Suprapubic skin (tissue), 4 donors: ENCODE data around the gene FBXO5. TPM values are rescaled to one million over a fixed set of nuclear protein-coding genes. Genes with fewer than 3 reads are reported as not detected.
"Not testable (repeated sequence)": the region's sequence is repeated elsewhere in the genome, so short reads cannot be mapped to it uniquely, and the experiment has no call there.

Experiments used
- DNase-seq, 2 donors: peaks; one replicate each; pipeline ENCODE4 v3.0.0-alpha.2; 2019; ENCODE audit warnings: low spot score in 2 of 2
- H3K27ac ChIP-seq: fragments of 200-600 bp; sonication (generic); one replicate; pipeline ENCODE4 v1.5.1; 2019
- H3K27me3 ChIP-seq: fragments of 200-600 bp; sonication (generic); one replicate; pipeline ENCODE4 v1.5.1; 2019
- H3K36me3 ChIP-seq: fragments of 200-600 bp; sonication (generic); one replicate; pipeline ENCODE4 v1.5.1; 2019
- H3K4me1 ChIP-seq: fragments of 200-600 bp; sonication (generic); one replicate; pipeline ENCODE4 v1.5.1; 2019
- H3K4me3 ChIP-seq: fragments of 200-600 bp; sonication (generic); one replicate; pipeline ENCODE4 v1.5.1; 2019; ENCODE audit warnings: mild to moderate bottlenecking
- H3K9me3 ChIP-seq: fragments of 200-600 bp; sonication (generic); one replicate; pipeline ENCODE4 v1.5.1; 2019
- CTCF ChIP-seq, 2 donors: fragments of 200-600 bp in 1 of 2; fragments of 450-650 bp in 1 of 2; sonication (generic) in 1 of 2; IDR thresholded peaks; one replicate each; pipeline ENCODE4 v1.5.1; 2016 to 2019; ENCODE audit warnings: antibody characterized with exemption in 2 of 2, mild to moderate bottlenecking in 1 of 2, moderate library complexity in 1 of 2
- EP300 ChIP-seq: sonication (generic); formaldehyde crosslinking; IDR thresholded peaks from one replicate; pipeline ENCODE4 v1.6.1; 2017; ENCODE audit warnings: antibody characterized with exemption
- POLR2A ChIP-seq, 2 donors: fragments of 450-650 bp; IDR thresholded peaks; one replicate each; pipeline ENCODE4 v1.6.1; 2017; ENCODE audit warnings: antibody characterized with exemption in 2 of 2, mild to moderate bottlenecking in 2 of 2, moderate library complexity in 2 of 2
- POLR2AphosphoS5 ChIP-seq, 3 donors: sonication (generic); formaldehyde crosslinking; IDR thresholded peaks; one replicate each; pipeline ENCODE4 v1.6.1; 2017; ENCODE audit warnings: antibody characterized with exemption in 3 of 3
- WGBS: methylation state at CpG from one replicate; pipeline ENCODE4 v1.1.5; 2018; 5-methylcytosine and 5-hydroxymethylcytosine counted together
- total RNA-seq, 4 donors: library from RNA; depleted of rRNA; stranded (reverse); fragments of >200 nt; gene quantifications; one replicate each; pipeline ENCODE4 v1.1.0, GENCODE V29; 2016

The FBXO5 gene
- total RNA-seq, 4 donors from 2014 or later, result 2.4 to 3.5 (median 3.3) TPM

- H3K9me3 ChIP-seq, result no peaks in the 10 kb centered on the region
- no peak overlapping the region for H3K27ac ChIP-seq
- H3K4me3 ChIP-seq, result no peak overlapping the region
- peaks cover 9% of the 10 kb centered on the region for H3K36me3 ChIP-seq
- WGBS, result 78% methylated on average over 2 of the region's 2 CpGs
- no peak for TF ChIP-seq POLR2A (IDR thresholded peaks at IDR 0.05)
- TF ChIP-seq EP300, result no peak
- TF ChIP-seq POLR2AphosphoS5 (IDR thresholded peaks at IDR 0.05), result no peak
- TF ChIP-seq CTCF (IDR thresholded peaks at IDR 0.05), result no peak
- no peak for DNase-seq
- H3K4me1 ChIP-seq, result peaks cover 32% of the 10 kb centered on the region
- H3K27me3 ChIP-seq, result no peaks in the 10 kb centered on the region
Measured at GRCh38 chr6:152986978-152987377, 4.1 kb upstream of the FBXO5 start.

GRCh38 chr6:152985300-152985699 lies 2.5 kb upstream of the FBXO5 start:
- H3K9me3 ChIP-seq, DNase-seq, H3K36me3 ChIP-seq, H3K27ac ChIP-seq, H3K4me3 ChIP-seq, H3K27me3 ChIP-seq: not testable (repeated sequence)
- 87% methylated on average over 11 of the region's 11 CpGs for WGBS
- H3K4me1 ChIP-seq, result peaks cover 33% of the 10 kb centered on the region

DNA sequence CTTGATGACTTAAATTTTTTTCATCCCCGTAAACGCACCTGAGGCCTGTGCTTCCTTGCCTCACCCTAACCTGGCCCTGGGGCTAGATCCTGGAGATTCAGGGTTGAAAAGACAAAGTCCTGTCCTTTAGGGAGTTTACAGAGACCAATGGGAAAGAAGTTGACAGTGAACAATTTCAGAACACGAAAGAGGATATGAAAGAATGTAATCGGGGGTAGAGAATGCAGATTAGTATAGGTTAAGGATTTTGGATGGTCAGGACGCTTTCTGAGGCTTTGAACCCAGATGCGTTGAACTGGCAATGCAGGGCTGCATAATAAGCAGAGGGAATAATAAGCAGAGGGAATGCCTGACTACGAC lies 1.7 kb upstream of the FBXO5 start:
- Histone ChIP-seq H3K27me3 (no peaks in the 10 kb centered on the region), H3K9me3 (no peaks in the 10 kb centered on the region), H3K4me1 (peaks cover 33% of the 10 kb centered on the region), H3K36me3 (no peaks in the 10 kb centered on the region), H3K27ac (peak overlapping the region; percentile 95), H3K4me3 (peak overlapping the region; percentile 83)
- 4% methylated on average over 7 of the region's 7 CpGs for WGBS
- TF ChIP-seq POLR2AphosphoS5 (IDR thresholded peaks at IDR 0.05) (no peak), EP300 (no peak), POLR2A (IDR thresholded peaks at IDR 0.05) (no peak), CTCF (IDR thresholded peaks at IDR 0.05) (no peak)
- no peak for DNase-seq

DNA sequence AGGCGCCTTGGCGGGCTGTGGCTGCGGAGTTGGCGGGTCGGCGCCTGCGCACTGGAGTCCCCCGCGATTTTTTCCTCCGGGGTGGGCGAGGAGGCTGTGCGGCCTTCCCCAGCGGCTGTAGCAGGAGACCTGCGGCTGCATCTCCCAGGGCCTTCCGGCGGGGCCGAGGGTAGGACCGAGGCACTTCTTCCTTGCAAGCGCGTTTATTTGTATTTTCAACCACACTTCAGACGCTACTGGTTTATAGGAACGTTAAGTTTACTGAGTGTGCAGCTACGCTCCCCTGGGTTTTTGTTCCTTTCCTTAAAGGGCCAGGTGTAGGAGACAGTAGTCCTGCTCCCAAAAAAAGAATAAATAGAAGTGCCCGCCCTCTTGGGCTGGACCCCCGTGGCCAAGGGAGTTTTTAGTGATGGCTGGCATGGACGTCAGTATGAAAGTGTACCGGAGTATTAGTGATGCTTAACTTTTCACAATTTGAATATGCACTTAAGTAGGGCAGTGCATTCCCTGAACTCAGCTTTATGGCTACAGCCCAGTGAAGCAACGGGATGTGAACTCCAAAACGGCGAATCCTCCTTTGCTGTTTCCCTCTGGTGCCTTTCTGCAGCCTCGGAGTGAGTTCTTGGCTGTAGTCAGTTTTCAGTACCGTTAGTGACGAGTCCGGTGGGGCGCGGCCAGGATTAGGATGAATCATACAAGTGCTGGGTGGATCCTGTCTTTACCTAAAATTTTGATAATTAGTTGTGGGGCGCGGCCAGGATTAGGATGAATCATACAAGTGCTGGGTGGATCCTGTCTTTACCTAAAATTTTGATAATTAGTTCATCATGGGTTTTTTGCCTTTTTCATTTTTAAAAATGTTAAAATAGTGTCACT lies 1.0 kb upstream of the FBXO5 start:
- no peaks in the 10 kb centered on the region for H3K27me3 ChIP-seq
- TF ChIP-seq POLR2AphosphoS5 (IDR thresholded peaks at IDR 0.05) (no peak), CTCF (IDR thresholded peaks at IDR 0.05) (no peak), POLR2A (IDR thresholded peaks at IDR 0.05) (peak in 1 of 2 donors; percentile 11)
- H3K4me3 ChIP-seq, result peak overlapping the region; percentile 83
- H3K36me3 ChIP-seq, result no peaks in the 10 kb centered on the region
- peak; percentile 95 to 96 for DNase-seq
- peak overlapping the region; percentile 95 for H3K27ac ChIP-seq
- H3K9me3 ChIP-seq, result no peaks in the 10 kb centered on the region
- WGBS, result 0% methylated on average over 28 of the region's 38 CpGs
- peaks cover 33% of the 10 kb centered on the region for H3K4me1 ChIP-seq

GRCh38 chr6:152981989-152982903 lies 595 bp downstream of the FBXO5 start:
- TF ChIP-seq EP300, result no peak
- Histone ChIP-seq H3K36me3 (no peaks in the 10 kb centered on the region), H3K9me3 (no peaks in the 10 kb centered on the region), H3K27ac (no peak overlapping the region), H3K4me1 (peaks cover 33% of the 10 kb centered on the region), H3K27me3 (no peaks in the 10 kb centered on the region), H3K4me3 (peak overlapping the region; percentile 83)
- 5% methylated on average over 36 of the region's 71 CpGs for WGBS
- peak in 1 of 2 donors; percentile 72 for DNase-seq

DNA sequence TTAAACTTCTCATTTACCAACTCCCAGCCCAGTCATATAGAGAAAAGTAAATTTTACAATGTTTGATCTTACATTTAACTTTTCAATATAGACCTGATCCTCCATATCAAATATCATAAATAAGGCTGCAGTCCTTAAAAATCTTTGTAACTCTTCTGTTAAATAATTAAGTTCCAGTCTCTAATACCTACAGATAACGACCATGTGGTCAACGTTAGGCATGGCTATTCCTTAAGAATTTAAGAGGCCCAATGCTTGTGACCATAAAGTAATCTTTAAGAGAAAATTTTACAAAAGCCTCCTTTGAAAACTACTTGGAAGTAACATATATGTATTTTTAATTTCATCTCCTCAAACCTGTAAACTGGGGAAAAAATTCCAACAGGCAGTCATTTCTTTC lies 1.6 kb downstream of the FBXO5 start:
- Histone ChIP-seq H3K4me1 (peaks cover 33% of the 10 kb centered on the region), H3K27me3 (no peaks in the 10 kb centered on the region), H3K4me3 (no peak overlapping the region), H3K27ac (no peak overlapping the region), H3K9me3 (no peaks in the 10 kb centered on the region), H3K36me3 (no peaks in the 10 kb centered on the region)
- no peak for DNase-seq
- 61% methylated on average over 2 of the region's 2 CpGs for WGBS
- TF ChIP-seq POLR2AphosphoS5 (IDR thresholded peaks at IDR 0.05), result no peak
- TF ChIP-seq EP300, result no peak
- TF ChIP-seq POLR2A (IDR thresholded peaks at IDR 0.05), result no peak
- no peak for TF ChIP-seq CTCF (IDR thresholded peaks at IDR 0.05)
